ENCODE results near the gene FLII.

DNA sequence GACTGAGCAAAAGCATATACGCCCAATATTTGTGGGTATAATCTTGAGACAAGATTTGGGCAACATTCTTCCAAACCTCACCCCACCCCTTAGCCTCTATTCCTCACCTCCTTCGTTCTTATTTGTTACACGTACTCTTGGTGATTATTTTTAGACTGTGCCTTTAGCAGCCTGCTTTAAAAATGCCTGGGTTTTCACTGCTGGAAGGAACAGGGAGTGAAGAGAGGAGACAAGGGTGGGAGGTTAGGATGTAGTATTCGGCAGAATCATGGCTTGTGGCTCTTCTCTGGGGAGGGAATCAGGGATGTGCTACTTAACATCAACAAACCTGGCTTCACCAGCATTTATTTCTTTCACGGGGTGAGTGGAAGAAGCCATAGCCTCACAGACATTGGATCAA is 63.3 kb downstream of the FLII start:
- TF ChIP-seq, protein P1, sequence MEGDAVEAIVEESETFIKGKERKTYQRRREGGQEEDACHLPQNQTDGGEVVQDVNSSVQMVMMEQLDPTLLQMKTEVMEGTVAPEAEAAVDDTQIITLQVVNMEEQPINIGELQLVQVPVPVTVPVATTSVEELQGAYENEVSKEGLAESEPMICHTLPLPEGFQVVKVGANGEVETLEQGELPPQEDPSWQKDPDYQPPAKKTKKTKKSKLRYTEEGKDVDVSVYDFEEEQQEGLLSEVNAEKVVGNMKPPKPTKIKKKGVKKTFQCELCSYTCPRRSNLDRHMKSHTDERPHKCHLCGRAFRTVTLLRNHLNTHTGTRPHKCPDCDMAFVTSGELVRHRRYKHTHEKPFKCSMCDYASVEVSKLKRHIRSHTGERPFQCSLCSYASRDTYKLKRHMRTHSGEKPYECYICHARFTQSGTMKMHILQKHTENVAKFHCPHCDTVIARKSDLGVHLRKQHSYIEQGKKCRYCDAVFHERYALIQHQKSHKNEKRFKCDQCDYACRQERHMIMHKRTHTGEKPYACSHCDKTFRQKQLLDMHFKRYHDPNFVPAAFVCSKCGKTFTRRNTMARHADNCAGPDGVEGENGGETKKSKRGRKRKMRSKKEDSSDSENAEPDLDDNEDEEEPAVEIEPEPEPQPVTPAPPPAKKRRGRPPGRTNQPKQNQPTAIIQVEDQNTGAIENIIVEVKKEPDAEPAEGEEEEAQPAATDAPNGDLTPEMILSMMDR (IDR thresholded peaks at IDR 0.05) = no peak
- no peak for TF ChIP-seq POLR2AphosphoS5 (IDR thresholded peaks at IDR 0.05)

Measured in prostate gland (tissue), 2 donors.